NT2/D1 (cell line): ENCODE results near the gene NCAPG2.

Experiments used
- DNase-seq: peaks from one replicate; pipeline ENCODE4 v3.0.0-alpha.2; 2011; ENCODE audit warnings: low read depth, low spot score
- H3K27me3 ChIP-seq: 2 replicates; pipeline ENCODE4 v1.6.0; 2011; ENCODE audit warnings: mild to moderate bottlenecking; ENCODE audit not compliant: insufficient read length, insufficient read depth
- H3K36me3 ChIP-seq: 2 replicates; pipeline ENCODE4 v1.6.1; 2011; ENCODE audit warnings: mild to moderate bottlenecking, low read length, mixed read lengths; ENCODE audit not compliant: insufficient read depth, insufficient read length
- H3K4me1 ChIP-seq: 2 replicates; pipeline ENCODE4 v1.5.1; 2011; ENCODE audit not compliant: insufficient read depth, insufficient read length
- H3K4me3 ChIP-seq: 2 replicates; pipeline ENCODE4 v1.5.1; 2011; ENCODE audit warnings: low read depth; ENCODE audit not compliant: insufficient read length
- H3K9ac ChIP-seq: 2 replicates; pipeline ENCODE4 v1.6.0; 2011; ENCODE audit warnings: low read depth; ENCODE audit not compliant: insufficient read length
- H3K9me3 ChIP-seq: 2 replicates; pipeline ENCODE4 v1.5.1; 2011; ENCODE audit warnings: mild to moderate bottlenecking, low read length; ENCODE audit not compliant: insufficient read depth
- SUZ12 ChIP-seq: IDR thresholded peaks from 2 replicates; pipeline ENCODE4 v1.6.1; 2011; ENCODE audit not compliant: insufficient read length, insufficient read depth; ENCODE audit errors: extremely low read depth
- YY1 ChIP-seq: IDR thresholded peaks from 2 replicates; pipeline ENCODE4 v1.6.1; 2011; ENCODE audit not compliant: insufficient read length, insufficient read depth
- ZNF274 ChIP-seq: IDR thresholded peaks from 2 replicates; pipeline ENCODE4 v1.6.1; 2011; ENCODE audit warnings: mild to moderate bottlenecking, low read depth, low read length

Gene NCAPG2

GRCh38 chr7:158585721-158586498, 118.7 kb downstream of the NCAPG2 start:
- Histone ChIP-seq H3K9me3 (no peaks in the 10 kb centered on the region), H3K27me3 (peaks cover 56% of the 10 kb centered on the region), H3K9ac (no peak overlapping the region), H3K4me1 (no peaks in the 10 kb centered on the region), H3K36me3 (no peaks in the 10 kb centered on the region), H3K4me3 (no peak overlapping the region)
- DNase-seq: no peak
- TF ChIP-seq YY1 (no peak), ZNF274 (no peak), SUZ12 (no peak)

GRCh38 chr7:158584407-158584806, 120.2 kb downstream of the NCAPG2 start:
- Histone ChIP-seq H3K9me3 (peaks cover 12% of the 10 kb centered on the region; the same call in 1 of the 2 replicates), H3K4me3 (no peak overlapping the region), H3K27me3 (peaks cover 44% of the 10 kb centered on the region), H3K36me3 (no peaks in the 10 kb centered on the region), H3K9ac (no peak overlapping the region), H3K4me1 (no peaks in the 10 kb centered on the region)
- TF ChIP-seq ZNF274 (no peak), SUZ12 (no peak), YY1 (no peak)
- DNase-seq: no peak

GRCh38 chr7:158583810-158584209, 120.8 kb downstream of the NCAPG2 start:
- H3K4me3 ChIP-seq: no peak overlapping the region
- H3K9me3 ChIP-seq: peaks cover 14% of the 10 kb centered on the region; the same call in 1 of the 2 replicates
- no peaks in the 10 kb centered on the region for H3K36me3 ChIP-seq
- no peak for DNase-seq
- H3K4me1 ChIP-seq: no peaks in the 10 kb centered on the region
- H3K27me3 ChIP-seq: peaks cover 38% of the 10 kb centered on the region
- no peak overlapping the region for H3K9ac ChIP-seq
- TF ChIP-seq ZNF274 (no peak), YY1 (no peak), SUZ12 (no peak)

GRCh38 chr7:158583143-158583542, 121.5 kb downstream of the NCAPG2 start:
- TF ChIP-seq ZNF274: no peak
- no peak for TF ChIP-seq YY1
- no peak for TF ChIP-seq SUZ12
- no peak overlapping the region for H3K9ac ChIP-seq

GRCh38 chr7:158582089-158582456, 122.5 kb downstream of the NCAPG2 start:
- no peak for TF ChIP-seq SUZ12
- TF ChIP-seq ZNF274: no peak
- no peak for TF ChIP-seq YY1
- H3K27me3 ChIP-seq: peaks cover 30% of the 10 kb centered on the region
- DNase-seq: no peak

More at GRCh38 chr7:158583143-158583542, 121.5 kb downstream of the NCAPG2 start:
- H3K9me3 ChIP-seq: peaks cover 14% of the 10 kb centered on the region; the same call in 1 of the 2 replicates
- DNase-seq: no peak
- H3K4me3 ChIP-seq: no peak overlapping the region
- H3K27me3 ChIP-seq: peaks cover 32% of the 10 kb centered on the region
- no peaks in the 10 kb centered on the region for H3K4me1 ChIP-seq
- H3K36me3 ChIP-seq: no peaks in the 10 kb centered on the region

GRCh38 chr7:158581440-158582088, 123.0 kb downstream of the NCAPG2 start:
- H3K9ac ChIP-seq: no peak overlapping the region
- H3K4me1 ChIP-seq: no peaks in the 10 kb centered on the region
- no peaks in the 10 kb centered on the region for H3K36me3 ChIP-seq
- TF ChIP-seq YY1: no peak
- no peak for TF ChIP-seq SUZ12
- TF ChIP-seq ZNF274: no peak
- no peak for DNase-seq
- peaks cover 26% of the 10 kb centered on the region for H3K27me3 ChIP-seq
- peaks cover 14% of the 10 kb centered on the region; the same call in 1 of the 2 replicates for H3K9me3 ChIP-seq
- H3K4me3 ChIP-seq: no peak overlapping the region

More at GRCh38 chr7:158582089-158582456, 122.5 kb downstream of the NCAPG2 start:
- Histone ChIP-seq H3K4me1 (no peaks in the 10 kb centered on the region), H3K9ac (no peak overlapping the region), H3K4me3 (no peak overlapping the region), H3K9me3 (peaks cover 14% of the 10 kb centered on the region; the same call in 1 of the 2 replicates), H3K36me3 (no peaks in the 10 kb centered on the region)
